Measurements from ENCODE around the gene IGSF9. TPM values are rescaled to one million over a fixed set of nuclear protein-coding genes. Genes with fewer than 3 reads are reported as not detected.

Gene IGSF9
- total and polyA plus RNA-seq, 2 of the 13 experiments (the other 11 are each of a cell fraction or from before 2014, with no cell fraction given): 0.03 TPM; not detected in 1

DNA sequence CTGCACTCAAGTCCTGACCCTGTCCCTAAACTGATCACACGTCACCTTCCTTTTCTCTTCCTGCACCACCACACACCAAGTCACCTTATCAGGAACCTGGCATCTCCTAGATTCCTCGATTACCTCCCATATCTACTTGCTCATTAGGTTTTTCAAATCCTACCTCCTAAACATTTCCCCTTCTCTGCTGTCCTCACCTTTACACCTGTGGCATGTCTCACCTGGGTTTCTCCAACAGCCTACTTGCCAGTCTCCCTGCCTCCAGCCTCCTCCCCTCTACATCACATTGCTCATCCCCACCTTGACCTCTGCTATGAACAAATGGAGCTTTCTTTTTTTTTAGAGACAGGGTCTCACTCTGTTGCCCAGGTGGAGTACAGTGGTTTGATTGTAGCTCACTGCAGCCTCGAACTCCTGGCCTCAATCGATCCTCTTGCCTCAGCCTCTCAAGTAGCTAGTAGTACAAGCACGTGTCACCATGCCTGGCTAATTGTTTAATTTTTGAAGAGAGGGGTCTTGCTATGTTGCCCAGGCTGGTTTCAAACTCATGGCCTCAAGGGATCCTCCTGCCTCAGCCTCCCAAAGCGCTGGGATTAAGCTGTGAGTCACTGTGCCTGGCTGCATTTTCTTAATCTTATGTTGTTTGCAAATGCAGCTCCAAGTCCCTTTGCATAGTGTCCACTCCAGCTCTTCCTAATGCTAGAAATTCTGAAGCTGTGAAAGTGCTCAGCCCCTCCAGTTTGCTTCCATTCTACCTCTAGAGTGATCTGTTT is 6.3 kb downstream of the IGSF9 start:
- Histone ChIP-seq H3K79me2 (ENCODE audit: insufficient read depth, low read length) (no peaks in the 10 kb centered on the region), H3K9me3 (ENCODE audit: low read length) (no peaks in the 10 kb centered on the region), H4K20me1 (ENCODE audit: insufficient read depth, low read length) (no peaks in the 10 kb centered on the region), H3K27ac (ENCODE audit: extremely low read length, insufficient read depth, low read length) (no peak overlapping the region), H3K4me3 (replicated peaks in 1 of 3; ENCODE audit: insufficient read depth in 1 of 3, low read depth in 2 of 3, low read length in 3 of 3) (no peak overlapping the region), H2AFZ (ENCODE audit: low read length) (no peak overlapping the region), H3K4me1 (ENCODE audit: insufficient read depth, low read length) (peaks cover 13% of the 10 kb centered on the region), H3K36me3 (replicated peaks in 1 of 2; ENCODE audit: control insufficient read depth in 1 of 2, insufficient read depth in 2 of 2, low read length in 2 of 2) (no peaks in the 10 kb centered on the region), H3K4me2 (ENCODE audit: low read depth, low read length) (no peak overlapping the region), H3K9ac (ENCODE audit: insufficient read depth, low read depth, low read length) (no peak overlapping the region), H3K27me3 (ENCODE audit: control insufficient read depth in 1 of 2, insufficient read depth in 2 of 2, low read length in 2 of 2) (peaks cover 13 to 66% of the 10 kb centered on the region in 2 experiments; a peak in 4 of 5 replicates)
- no TSS peak for BruUV-seq (replicated peaks)
- FAIRE-seq (no peak), DNase-seq (ENCODE audit: low spot score) (no peak), ATAC-seq (no peak)
- POLR2A ChIA-PET: no interaction called here
- in situ Hi-C loops (cut with HindIII; ENCODE audit: extremely low pct_ligation_motif_present, low pct_unique_long_range_greater_than_20kb): loop anchor here (5.0 kb wide), 2 partner anchors 68 to 143 kb away; partner anchors contain the start of gene KCNJ9
- CTCF ChIA-PET (ENCODE audit: low intra/inter-chr PET ratio, low total read pairs): no interaction called here
- 26% methylated on average over 6 of the region's 6 CpGs for WGBS (ENCODE audit: low lambda C conversion rate)
- intact Hi-C loops (cut with micrococcal nuclease; ENCODE audit: unreplicated experiment): loop anchor here (5.0 kb wide), 2 partner anchors 138 to 142 kb away; no protein-coding TSS in a partner anchor
- TF ChIP-seq, protein P1, sequence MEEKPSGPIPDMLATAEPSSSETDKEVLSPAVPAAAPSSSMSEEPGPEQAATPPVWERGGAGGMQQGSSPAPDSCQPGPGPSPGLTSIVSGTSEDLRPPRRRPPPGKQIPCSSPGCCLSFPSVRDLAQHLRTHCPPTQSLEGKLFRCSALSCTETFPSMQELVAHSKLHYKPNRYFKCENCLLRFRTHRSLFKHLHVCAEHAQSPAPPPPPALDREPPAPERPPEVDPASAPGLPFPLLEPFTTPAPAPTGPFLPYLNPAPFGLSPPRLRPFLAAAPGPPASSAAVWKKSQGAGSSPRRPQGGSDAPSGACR (CRISPR knock-in tag; IDR thresholded peaks at IDR 0.05): no peak
- TF ChIP-seq SMARCC2 (IDR thresholded peaks at IDR 0.05): no peak
- TF ChIP-seq ZNF670 (CRISPR knock-in tag; IDR thresholded peaks at IDR 0.05; ENCODE audit: borderline replicate concordance): no peak
- TF ChIP-seq ZNF362 (CRISPR knock-in tag; IDR thresholded peaks at IDR 0.05; ENCODE audit: borderline replicate concordance): no peak
- no peak for TF ChIP-seq CCDC6 (CRISPR knock-in tag; IDR thresholded peaks at IDR 0.05)
- TF ChIP-seq ZNF740 (CRISPR knock-in tag; IDR thresholded peaks at IDR 0.05): no peak
- no peak for TF ChIP-seq POGZ (CRISPR knock-in tag; IDR thresholded peaks at IDR 0.05)
- TF ChIP-seq, protein P2, sequence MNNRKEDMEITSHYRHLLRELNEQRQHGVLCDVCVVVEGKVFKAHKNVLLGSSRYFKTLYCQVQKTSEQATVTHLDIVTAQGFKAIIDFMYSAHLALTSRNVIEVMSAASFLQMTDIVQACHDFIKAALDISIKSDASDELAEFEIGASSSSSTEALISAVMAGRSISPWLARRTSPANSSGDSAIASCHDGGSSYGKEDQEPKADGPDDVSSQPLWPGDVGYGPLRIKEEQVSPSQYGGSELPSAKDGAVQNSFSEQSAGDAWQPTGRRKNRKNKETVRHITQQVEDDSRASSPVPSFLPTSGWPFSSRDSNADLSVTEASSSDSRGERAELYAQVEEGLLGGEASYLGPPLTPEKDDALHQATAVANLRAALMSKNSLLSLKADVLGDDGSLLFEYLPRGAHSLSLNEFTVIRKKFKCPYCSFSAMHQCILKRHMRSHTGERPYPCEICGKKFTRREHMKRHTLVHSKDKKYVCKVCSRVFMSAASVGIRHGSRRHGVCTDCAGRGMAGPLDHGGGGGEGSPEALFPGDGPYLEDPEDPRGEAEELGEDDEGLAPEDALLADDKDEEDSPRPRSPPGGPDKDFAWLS (CRISPR knock-in tag; IDR thresholded peaks at IDR 0.05; ENCODE audit: borderline replicate concordance): no peak
- no peak for TF ChIP-seq ZNF17 (CRISPR knock-in tag; IDR thresholded peaks at IDR 0.05)
- TF ChIP-seq, protein P3, sequence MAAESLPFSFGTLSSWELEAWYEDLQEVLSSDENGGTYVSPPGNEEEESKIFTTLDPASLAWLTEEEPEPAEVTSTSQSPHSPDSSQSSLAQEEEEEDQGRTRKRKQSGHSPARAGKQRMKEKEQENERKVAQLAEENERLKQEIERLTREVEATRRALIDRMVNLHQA (CRISPR knock-in tag; IDR thresholded peaks at IDR 0.05): no peak
- no peak for TF ChIP-seq TEAD3 (CRISPR knock-in tag; optimal IDR thresholded peaks at IDR 0.05; ENCODE audit: borderline replicate concordance)
- TF ChIP-seq GTF2F1 (IDR thresholded peaks at IDR 0.05; ENCODE audit: low read length): no peak
- TF ChIP-seq, protein P4, sequence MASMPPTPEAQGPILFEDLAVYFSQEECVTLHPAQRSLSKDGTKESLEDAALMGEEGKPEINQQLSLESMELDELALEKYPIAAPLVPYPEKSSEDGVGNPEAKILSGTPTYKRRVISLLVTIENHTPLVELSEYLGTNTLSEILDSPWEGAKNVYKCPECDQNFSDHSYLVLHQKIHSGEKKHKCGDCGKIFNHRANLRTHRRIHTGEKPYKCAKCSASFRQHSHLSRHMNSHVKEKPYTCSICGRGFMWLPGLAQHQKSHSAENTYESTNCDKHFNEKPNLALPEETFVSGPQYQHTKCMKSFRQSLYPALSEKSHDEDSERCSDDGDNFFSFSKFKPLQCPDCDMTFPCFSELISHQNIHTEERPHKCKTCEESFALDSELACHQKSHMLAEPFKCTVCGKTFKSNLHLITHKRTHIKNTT (CRISPR knock-in tag; IDR thresholded peaks at IDR 0.05): no peak
- TF ChIP-seq NFKBIZ (CRISPR knock-in tag; IDR thresholded peaks at IDR 0.05): no peak
- TF ChIP-seq ZFP36L2 (CRISPR knock-in tag; IDR thresholded peaks at IDR 0.05): no peak
- no peak for TF ChIP-seq ATF7-NPFF (CRISPR knock-in tag; IDR thresholded peaks at IDR 0.05; ENCODE audit: low read depth)
- TF ChIP-seq GPN1 (CRISPR knock-in tag; IDR thresholded peaks at IDR 0.05; ENCODE audit: borderline replicate concordance): no peak
